C1 segment of cervical spinal cord (tissue), 14 donors: ENCODE data around the gene COPZ1.

Experiments used
- DNase-seq, 14 donors: peaks; one replicate each; lab custom pipeline; 2025; lab: John Stamatoyannopoulos, UW

Gene COPZ1

DNA sequence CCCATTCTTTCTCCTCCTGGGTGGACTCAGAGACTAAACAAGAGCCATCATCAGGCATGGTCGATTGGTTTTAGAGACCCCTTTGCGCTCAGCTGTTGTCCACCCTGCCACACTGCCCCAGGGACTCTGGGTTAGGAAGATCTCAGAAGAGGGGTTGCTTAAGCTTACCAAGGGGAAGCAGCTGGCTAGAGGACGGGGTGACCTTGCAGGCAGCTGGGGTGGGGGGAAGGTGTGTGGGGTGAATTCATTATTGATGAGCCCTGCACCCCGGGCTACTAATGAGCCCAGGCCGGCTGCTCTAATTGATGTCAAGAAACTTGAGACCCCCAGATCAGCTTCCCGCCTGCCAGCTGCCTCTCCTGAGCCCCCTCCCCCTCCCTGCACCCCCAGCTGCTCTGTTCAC, 68.3 kb downstream of the COPZ1 start:
- no peak for DNase-seq

DNA sequence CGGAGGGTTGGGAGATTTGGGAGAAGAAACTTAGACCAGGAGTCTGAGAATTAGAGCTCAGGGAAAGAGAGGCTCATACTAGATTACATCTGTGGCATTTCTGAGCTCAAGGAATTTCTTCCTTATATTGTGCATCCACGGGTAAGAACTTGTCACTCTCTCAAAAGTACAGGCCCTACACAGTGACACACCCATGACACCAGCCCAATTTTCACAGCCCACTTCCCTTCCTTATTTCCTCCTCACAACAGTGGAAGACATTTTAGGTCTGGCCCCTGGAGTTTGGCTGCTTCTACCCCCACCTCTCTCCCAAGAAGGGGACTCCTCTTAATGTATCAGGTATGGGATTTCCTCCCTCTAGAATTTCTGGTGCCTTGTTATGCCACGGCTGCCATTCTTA, 68.8 kb downstream of the COPZ1 start:
- no peak for DNase-seq

DNA sequence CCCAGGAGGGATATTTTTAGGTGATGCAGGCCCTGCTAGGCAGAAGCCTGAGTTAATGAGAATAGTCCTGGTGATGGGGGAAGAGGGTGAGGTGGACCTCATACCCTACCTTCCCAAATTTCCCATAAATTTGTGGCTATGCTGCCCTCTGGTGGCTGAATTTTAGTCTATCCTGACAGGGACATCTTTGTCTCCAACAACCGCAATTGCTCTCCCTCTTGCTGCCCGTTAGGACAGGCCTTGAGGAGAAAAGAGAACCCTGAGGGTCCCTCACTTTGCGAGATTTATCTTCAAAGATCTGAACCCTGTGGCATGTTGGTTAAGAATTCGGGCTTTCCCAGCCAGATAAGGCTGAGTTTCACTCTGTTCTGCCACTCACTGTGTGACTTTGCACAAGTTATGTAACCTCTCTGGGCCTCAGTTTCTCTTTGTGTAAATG, 69.4 kb downstream of the COPZ1 start:
- DNase-seq: peak in 4 of 14 donors; percentile 15 to 49 (median 36)

DNA sequence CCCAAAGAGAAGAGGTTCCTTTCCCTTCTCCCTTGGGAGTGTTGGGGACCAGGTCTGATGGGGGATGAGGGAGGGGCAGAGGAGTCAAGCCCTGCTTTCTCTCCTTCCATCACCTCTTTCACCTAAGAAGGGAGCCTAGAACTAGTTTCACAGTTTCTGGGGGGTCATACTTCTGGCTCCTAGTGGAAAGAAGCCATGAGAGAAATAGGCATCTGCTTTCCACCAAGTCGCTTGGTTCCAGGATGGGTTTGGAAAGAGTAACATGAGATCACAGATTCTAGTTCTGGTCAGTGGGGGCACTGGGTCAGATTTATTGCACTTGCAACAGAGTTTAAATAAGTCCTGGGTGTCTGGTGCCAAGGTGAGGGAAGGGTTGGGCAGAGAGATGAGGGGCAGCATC, 70.1 kb downstream of the COPZ1 start:
- no peak for DNase-seq

DNA sequence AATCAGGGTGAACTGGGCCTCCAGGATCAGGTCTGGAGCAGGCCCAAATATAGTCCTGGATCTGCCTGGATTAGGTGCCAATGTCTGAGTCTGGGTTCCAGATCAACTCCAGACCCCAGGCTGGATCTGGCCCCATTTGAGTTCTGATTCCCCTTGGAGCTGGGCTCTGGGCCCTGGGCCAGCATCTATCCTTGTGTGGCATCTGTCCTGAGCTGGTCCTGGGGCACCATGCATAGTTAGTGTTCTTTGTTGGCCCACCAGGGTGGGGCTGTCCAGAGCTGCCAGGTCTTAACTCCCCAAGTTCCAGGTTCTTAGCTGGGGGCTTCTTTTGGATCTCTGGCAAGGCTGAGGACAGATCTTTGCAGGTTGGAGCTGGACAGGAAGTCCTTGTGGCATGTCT, 70.6 kb downstream of the COPZ1 start:
- DNase-seq: no peak

DNA sequence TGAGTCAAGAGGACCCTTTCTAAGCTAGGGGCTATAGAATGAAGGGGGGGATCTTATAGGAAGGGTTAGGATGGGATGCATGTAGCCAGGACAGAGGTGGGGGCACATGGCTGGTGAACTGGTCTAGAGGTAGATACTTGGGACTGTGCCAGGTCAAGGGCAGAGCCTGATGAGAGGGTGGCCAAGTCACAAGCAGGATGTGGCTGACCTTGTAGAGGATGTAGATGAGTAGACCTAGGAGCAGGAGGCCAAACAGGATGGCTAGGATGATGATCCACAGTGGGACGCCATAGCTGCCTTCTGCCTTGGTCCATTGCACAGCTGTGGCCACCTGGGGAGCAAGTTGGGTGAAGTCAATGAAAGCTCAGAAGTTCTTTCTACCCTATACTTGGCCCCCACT, 72.2 kb downstream of the COPZ1 start:
- DNase-seq: no peak

DNA sequence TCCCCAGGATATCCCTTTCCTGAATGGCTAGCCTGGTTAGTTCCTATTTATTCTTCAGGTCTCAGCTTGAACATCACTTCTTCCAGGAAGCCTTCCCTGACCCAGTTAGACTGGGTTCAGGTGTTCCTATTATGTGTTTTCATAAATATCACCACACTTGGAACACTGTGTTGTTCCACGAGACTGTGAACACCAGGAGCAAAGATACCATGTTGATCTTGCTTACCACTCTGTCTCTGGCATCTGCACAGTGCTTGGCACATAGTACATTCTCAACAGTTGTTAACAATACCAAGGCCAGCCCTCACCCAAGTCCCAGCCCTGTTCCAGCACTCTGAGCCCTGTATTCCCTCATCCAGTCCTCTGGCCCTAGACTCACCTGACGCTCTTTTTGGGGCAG, 73.3 kb downstream of the COPZ1 start:
- DNase-seq: no peak

DNA sequence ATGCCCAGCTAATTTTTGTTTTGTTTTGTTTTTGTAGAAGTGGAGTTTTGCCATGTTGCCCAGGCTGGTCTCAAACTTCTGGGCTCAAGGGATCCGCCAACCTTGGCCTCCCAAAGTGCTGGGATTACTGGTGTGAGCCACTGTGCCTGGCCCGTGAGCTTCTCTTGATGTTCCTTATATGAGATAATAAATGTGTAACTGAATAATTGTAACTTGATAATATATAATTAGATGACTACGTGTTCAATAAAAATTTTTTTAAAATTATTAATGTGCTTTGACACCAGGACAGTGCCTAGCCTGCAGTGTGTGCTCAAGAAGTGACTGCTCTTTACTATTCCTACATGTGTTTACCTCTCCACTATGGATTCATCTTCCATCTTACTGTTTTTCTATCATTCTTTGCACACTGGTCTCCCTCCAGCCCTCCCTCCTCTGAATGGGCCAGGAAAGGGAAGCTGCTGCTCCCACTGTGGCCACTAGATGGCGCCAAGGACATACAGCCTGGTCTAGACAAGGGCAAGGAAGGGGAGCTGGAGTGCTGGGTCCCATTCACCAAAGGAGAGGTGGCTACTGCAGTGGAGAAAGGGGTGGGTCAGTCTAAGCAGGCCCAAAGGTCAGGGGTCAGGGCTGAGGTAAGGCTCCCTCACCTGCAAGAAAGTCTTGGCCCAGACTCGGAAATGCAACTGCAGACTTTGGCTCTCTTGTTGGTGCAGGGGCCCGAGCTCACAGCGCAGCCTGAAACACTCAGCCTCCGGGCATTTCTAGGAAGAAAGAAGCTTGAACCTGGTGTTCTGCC, 74.3 kb downstream of the COPZ1 start:
- DNase-seq: peak in 12 of 14 donors; percentile 34 to 83 (median 70)

DNA sequence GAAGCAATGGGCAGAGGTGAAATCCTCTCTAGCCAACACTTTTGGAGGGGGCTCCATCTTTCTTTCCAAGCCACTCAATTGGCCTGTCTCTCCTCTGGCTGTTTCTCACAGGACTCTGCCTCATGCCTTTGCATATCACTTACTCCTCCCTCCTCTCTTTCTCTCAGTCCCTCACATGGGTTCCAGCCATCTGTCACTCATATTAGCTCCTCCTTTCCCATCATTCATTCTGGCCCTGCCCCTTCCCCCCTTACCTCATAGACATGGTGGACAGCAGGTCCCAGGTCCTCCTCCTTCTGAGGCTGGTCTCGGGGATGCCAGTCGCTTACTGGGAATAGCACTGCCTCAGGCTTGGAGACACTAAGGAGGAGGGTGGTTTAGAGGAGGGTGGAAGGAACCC, 76.2 kb downstream of the COPZ1 start:
- no peak for DNase-seq
